Tibial nerve (tissue), 4 donors: Measurements from ENCODE around the gene RPS6KA2.

Experiments
- EP300 ChIP-seq, 2 donors: sonication (generic); formaldehyde crosslinking; IDR thresholded peaks; one replicate each; pipeline ENCODE4 v1.6.1; 2017; ENCODE audit warnings: antibody characterized with exemption in 2 of 2, mild to moderate bottlenecking in 1 of 2
- POLR2A ChIP-seq, 2 donors: fragments of 450-650 bp; IDR thresholded peaks; one replicate each; pipeline ENCODE4 v1.6.1; 2017; ENCODE audit warnings: antibody characterized with exemption in 2 of 2, mild to moderate bottlenecking in 2 of 2, moderate library complexity in 2 of 2
- TF ChIP-seq, protein P1 (sequence below), 5 experiments: fragments of 200-600 bp in 3 of 5; fragments of 450-650 bp in 2 of 5; sonication (generic) in 3 of 5; IDR thresholded peaks; one replicate each; pipeline ENCODE4 v1.5.1; 2016 to 2019; ENCODE audit warnings: antibody characterized with exemption in 5 of 5, mild to moderate bottlenecking in 3 of 5, moderate library complexity in 2 of 5

DNA sequence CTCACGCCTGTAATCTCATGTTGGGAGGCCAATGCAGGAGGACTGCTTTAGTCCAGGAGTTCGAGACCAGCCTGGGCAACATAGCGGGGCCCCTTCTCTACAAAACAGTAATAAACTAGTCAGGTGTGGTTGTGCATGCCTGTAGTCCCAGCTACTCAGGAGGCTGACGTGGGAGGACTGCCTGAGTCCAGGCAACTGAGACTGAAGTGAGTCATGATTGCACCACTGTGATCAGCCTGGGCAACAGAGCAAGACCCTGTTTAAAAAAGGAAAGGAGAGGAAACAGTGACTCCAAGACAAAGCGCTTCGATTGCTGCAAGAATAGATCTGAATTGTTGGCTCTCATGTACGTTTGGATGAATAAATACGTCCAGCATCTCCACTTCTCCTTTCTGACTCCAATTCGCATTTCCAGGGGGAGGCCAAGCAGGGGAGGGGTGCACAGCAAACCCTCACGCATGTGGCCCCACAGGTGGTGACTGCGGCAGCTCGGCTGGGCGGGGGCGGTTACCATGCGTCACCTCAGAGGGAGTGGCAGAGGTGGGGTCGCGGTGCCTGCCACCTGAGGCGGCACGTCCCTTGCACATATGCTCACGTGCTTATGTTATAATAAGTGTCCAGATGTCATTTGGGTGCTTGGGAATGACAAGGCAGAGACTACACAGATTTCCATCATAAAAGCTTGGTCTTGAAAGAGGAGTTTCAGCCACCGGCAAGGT is 149.2 kb downstream of the RPS6KA2 start:
- TF ChIP-seq, protein P1, sequence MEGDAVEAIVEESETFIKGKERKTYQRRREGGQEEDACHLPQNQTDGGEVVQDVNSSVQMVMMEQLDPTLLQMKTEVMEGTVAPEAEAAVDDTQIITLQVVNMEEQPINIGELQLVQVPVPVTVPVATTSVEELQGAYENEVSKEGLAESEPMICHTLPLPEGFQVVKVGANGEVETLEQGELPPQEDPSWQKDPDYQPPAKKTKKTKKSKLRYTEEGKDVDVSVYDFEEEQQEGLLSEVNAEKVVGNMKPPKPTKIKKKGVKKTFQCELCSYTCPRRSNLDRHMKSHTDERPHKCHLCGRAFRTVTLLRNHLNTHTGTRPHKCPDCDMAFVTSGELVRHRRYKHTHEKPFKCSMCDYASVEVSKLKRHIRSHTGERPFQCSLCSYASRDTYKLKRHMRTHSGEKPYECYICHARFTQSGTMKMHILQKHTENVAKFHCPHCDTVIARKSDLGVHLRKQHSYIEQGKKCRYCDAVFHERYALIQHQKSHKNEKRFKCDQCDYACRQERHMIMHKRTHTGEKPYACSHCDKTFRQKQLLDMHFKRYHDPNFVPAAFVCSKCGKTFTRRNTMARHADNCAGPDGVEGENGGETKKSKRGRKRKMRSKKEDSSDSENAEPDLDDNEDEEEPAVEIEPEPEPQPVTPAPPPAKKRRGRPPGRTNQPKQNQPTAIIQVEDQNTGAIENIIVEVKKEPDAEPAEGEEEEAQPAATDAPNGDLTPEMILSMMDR (IDR thresholded peaks at IDR 0.05): no peak
- TF ChIP-seq POLR2A (IDR thresholded peaks at IDR 0.05): no peak
- no peak for TF ChIP-seq EP300 (IDR thresholded peaks at IDR 0.05)
